Gastrocnemius medialis (tissue), 4 donors: ENCODE measurements around the gene CARD14.

Source experiments
- POLR2A ChIP-seq, 2 donors: fragments of 450-650 bp; IDR thresholded peaks; one replicate each; pipeline ENCODE4 v1.6.1; 2017; ENCODE audit warnings: antibody characterized with exemption in 2 of 2, mild to moderate bottlenecking in 2 of 2, moderate library complexity in 2 of 2
- TF ChIP-seq, protein P1 (sequence below), 5 experiments: fragments of 450-650 bp in 3 of 5; fragments of 200-600 bp in 2 of 5; sonication (generic) in 2 of 5; IDR thresholded peaks in 4 of 5; conservative IDR thresholded peaks in 1 of 5; 1 replicate in 4 of 5; 2 replicates in 1 of 5; pipeline ENCODE4 v1.5.1; 2016 to 2019; ENCODE audit warnings: antibody characterized with exemption in 5 of 5, mild to moderate bottlenecking in 3 of 5, moderate library complexity in 3 of 5

DNA sequence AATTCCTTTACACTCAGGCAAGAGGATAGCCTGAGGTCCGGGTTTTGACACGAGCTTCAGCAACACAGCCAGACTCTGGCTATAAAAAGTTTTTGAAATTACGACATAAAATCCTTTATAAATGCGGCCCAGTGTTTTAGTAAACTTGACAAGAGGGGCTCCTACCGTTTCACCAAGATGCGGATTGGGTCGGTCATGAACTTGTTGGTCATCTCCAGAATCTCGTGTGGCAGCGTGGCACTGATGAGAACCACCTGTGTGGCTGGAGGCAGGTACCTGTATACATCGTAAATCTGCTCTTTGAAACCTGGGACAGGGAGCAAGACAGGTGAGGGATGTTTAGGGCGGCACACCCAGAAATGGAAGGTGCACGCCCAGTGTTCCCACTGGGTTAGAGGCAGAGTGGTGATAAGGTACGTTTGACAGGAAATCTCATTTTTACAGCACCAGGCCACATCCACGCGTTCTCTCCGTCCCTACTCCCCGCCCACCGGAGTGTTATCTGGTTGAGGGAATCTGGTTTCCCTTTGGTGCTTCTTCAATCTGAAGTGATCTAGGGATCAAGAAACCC, 30.9 kb upstream of the CARD14 start:
- TF ChIP-seq, protein P1, sequence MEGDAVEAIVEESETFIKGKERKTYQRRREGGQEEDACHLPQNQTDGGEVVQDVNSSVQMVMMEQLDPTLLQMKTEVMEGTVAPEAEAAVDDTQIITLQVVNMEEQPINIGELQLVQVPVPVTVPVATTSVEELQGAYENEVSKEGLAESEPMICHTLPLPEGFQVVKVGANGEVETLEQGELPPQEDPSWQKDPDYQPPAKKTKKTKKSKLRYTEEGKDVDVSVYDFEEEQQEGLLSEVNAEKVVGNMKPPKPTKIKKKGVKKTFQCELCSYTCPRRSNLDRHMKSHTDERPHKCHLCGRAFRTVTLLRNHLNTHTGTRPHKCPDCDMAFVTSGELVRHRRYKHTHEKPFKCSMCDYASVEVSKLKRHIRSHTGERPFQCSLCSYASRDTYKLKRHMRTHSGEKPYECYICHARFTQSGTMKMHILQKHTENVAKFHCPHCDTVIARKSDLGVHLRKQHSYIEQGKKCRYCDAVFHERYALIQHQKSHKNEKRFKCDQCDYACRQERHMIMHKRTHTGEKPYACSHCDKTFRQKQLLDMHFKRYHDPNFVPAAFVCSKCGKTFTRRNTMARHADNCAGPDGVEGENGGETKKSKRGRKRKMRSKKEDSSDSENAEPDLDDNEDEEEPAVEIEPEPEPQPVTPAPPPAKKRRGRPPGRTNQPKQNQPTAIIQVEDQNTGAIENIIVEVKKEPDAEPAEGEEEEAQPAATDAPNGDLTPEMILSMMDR (IDR thresholded peaks at IDR 0.05 in 4 of 5, conservative IDR thresholded peaks at IDR 0.05 in 1 of 5), result no peak
- no peak for TF ChIP-seq POLR2A (IDR thresholded peaks at IDR 0.05)
